DOHH2 (cell line): ENCODE data around the gene MAPK7.

ENCODE experiments used
- H3F3A ChIP-seq: fragments of 200-600 bp; sonication (generic), shearing (Covaris generic); 2 replicates; pipeline ENCODE4 v1.6.0; 2016; ENCODE audit warnings: antibody characterized with exemption, mild to moderate bottlenecking; ENCODE audit not compliant: control insufficient read depth, insufficient read depth
- H3K27ac ChIP-seq: fragments of 200-600 bp; sonication (generic); 2 replicates; pipeline ENCODE4 v1.5.1; 2014; ENCODE audit warnings: low read depth, mild to moderate bottlenecking, low read length, moderate library complexity
- H3K27me3 ChIP-seq: fragments of 200-600 bp; sonication (generic); 2 replicates; pipeline ENCODE4 v1.6.1; 2014; ENCODE audit warnings: mild to moderate bottlenecking, low read length, mixed read lengths; ENCODE audit not compliant: control insufficient read depth
- H3K36me3 ChIP-seq: fragments of 200-600 bp; sonication (generic); 2 replicates; pipeline ENCODE4 v1.6.1; 2014; ENCODE audit warnings: mild to moderate bottlenecking, low read length, moderate library complexity, mixed read lengths; ENCODE audit not compliant: control insufficient read depth
- H3K4me1 ChIP-seq: fragments of 200-600 bp; sonication (generic); 2 replicates; pipeline ENCODE4 v1.6.1; 2014; ENCODE audit warnings: mild to moderate bottlenecking, low read length, mixed read lengths; ENCODE audit not compliant: control insufficient read depth
- H3K4me2 ChIP-seq: fragments of 200-600 bp; sonication (generic); 2 replicates; pipeline ENCODE4 v1.6.0; 2014; ENCODE audit warnings: mild to moderate bottlenecking, low read length, moderate library complexity
- H3K4me3 ChIP-seq: fragments of 200-600 bp; sonication (generic); 2 replicates; pipeline ENCODE4 v1.5.1; 2014; ENCODE audit warnings: mild to moderate bottlenecking, low read length, mixed read lengths
- H3K79me2 ChIP-seq: fragments of 200-600 bp; sonication (generic); 2 replicates; pipeline ENCODE4 v1.6.1; 2014; ENCODE audit warnings: mild to moderate bottlenecking, low read length, mixed read lengths; ENCODE audit not compliant: control insufficient read depth
- H3K9me2 ChIP-seq: fragments of 200-600 bp; sonication (generic); replicated peaks from 2 replicates; pipeline ENCODE4 v1.6.1; 2014; ENCODE audit warnings: mild to moderate bottlenecking, low read length, mixed read lengths; ENCODE audit not compliant: control insufficient read depth
- H3K9me3 ChIP-seq: fragments of 200-600 bp; sonication (generic); 2 replicates; pipeline ENCODE4 v1.6.1; 2014; ENCODE audit warnings: antibody characterized with exemption, low read length, mixed read lengths; ENCODE audit not compliant: control insufficient read depth, insufficient read depth
- H4K20me1 ChIP-seq: fragments of 200-600 bp; sonication (generic); 2 replicates; pipeline ENCODE4 v1.6.0; 2014; ENCODE audit warnings: low read depth, mild to moderate bottlenecking, antibody characterized with exemption, low read length, moderate library complexity; ENCODE audit not compliant: control insufficient read depth, insufficient read depth
- EZH2phosphoT487 ChIP-seq: fragments of 200-600 bp; sonication (generic); IDR thresholded peaks from 2 replicates; pipeline ENCODE4 v1.6.1; 2017; ENCODE audit warnings: borderline replicate concordance, mild to moderate bottlenecking, antibody characterized with exemption, low read length, moderate library complexity, mixed read lengths
- TF ChIP-seq, protein P1 (sequence below): fragments of 200-600 bp; sonication (generic); IDR thresholded peaks from one replicate; pipeline ENCODE4 v1.5.1; 2014; ENCODE audit warnings: antibody characterized with exemption, mild to moderate bottlenecking, low read depth, low read length; ENCODE audit not compliant: poor library complexity, severe bottlenecking

MAPK7 gene

DNA sequence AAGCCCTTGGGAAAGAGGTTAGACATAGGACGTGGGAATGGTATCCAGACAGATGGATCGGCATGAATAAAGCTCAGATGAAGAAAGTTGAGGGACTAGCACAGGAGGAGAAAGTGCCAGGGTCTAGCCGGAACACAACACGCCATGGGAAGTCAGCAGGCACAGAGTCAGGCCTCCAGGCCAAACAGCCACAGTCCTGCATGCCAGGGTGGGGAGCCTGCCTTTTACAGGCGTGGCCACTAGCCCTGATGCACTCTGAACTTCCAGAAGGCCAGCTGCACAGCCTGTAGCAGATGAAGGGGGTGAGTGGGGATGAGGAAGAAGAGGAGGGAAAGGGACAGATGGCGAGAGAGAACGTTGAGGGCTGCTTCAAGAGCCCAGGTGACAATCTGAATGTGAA is 20.9 kb upstream of the MAPK7 start:
- H3K4me2 ChIP-seq, result no peak overlapping the region
- H3K79me2 ChIP-seq, result no peaks in the 10 kb centered on the region
- no peaks in the 10 kb centered on the region for H3K36me3 ChIP-seq
- H3K9me2 ChIP-seq, result no peaks in the 10 kb centered on the region
- peaks cover 8% of the 10 kb centered on the region for H3K4me1 ChIP-seq
- no peak for TF ChIP-seq EZH2phosphoT487
- TF ChIP-seq, protein P1, sequence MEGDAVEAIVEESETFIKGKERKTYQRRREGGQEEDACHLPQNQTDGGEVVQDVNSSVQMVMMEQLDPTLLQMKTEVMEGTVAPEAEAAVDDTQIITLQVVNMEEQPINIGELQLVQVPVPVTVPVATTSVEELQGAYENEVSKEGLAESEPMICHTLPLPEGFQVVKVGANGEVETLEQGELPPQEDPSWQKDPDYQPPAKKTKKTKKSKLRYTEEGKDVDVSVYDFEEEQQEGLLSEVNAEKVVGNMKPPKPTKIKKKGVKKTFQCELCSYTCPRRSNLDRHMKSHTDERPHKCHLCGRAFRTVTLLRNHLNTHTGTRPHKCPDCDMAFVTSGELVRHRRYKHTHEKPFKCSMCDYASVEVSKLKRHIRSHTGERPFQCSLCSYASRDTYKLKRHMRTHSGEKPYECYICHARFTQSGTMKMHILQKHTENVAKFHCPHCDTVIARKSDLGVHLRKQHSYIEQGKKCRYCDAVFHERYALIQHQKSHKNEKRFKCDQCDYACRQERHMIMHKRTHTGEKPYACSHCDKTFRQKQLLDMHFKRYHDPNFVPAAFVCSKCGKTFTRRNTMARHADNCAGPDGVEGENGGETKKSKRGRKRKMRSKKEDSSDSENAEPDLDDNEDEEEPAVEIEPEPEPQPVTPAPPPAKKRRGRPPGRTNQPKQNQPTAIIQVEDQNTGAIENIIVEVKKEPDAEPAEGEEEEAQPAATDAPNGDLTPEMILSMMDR, result no peak
- no peaks in the 10 kb centered on the region for H3K27me3 ChIP-seq
- no peaks in the 10 kb centered on the region for H3K9me3 ChIP-seq
- H4K20me1 ChIP-seq, result no peaks in the 10 kb centered on the region
- H3K4me3 ChIP-seq, result no peak overlapping the region
- H3K27ac ChIP-seq, result no peak overlapping the region
- no peaks in the 10 kb centered on the region for H3F3A ChIP-seq

DNA sequence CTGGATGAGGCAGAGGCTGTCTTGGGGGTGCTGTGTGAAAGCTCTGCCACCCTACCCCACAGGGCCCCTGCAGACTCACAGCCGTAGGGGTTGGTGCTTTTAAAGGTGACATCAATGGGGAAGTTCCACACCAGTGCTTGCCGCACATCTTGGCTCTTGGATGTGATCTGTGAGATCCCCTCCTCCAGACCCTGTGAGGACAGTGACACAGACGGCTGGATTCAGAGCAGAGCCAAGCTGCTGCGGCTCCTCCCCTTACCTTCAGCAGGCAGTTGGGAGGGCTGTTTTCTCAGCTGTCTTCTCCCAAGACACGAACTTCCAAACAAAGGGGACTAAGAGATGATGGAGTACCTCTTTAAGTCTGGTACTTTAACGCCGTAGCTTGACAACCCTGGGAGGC is 20.5 kb upstream of the MAPK7 start:
- no peaks in the 10 kb centered on the region for H3F3A ChIP-seq
- H3K9me2 ChIP-seq, result no peaks in the 10 kb centered on the region
- no peak for TF ChIP-seq EZH2phosphoT487
- TF ChIP-seq, protein P1, result no peak

DNA sequence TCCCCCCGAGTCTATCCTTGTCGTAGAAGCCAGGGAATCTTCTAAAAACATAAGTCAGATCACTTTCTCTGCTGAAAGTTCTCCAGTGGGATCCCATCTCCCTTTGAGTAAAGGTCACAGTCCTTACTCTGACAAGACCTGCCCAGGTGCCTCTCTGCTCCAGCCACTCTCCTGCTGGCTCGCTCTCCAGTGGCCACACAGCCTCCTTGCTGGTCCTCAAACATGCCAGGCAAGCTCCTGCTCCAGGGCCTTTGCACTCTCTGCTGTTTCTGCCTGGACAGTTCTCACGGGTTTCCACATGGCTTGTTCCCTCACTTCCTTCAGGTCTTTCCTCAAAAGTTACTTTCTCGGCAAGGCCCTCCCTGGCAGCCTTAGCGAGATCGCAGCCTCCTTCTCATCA is 19.1 kb upstream of the MAPK7 start:
- Histone ChIP-seq H3K9me2 (no peaks in the 10 kb centered on the region), H3F3A (no peaks in the 10 kb centered on the region), H3K27ac (no peak overlapping the region), H3K4me1 (peaks cover 13% of the 10 kb centered on the region), H3K36me3 (no peaks in the 10 kb centered on the region), H4K20me1 (no peaks in the 10 kb centered on the region), H3K79me2 (no peaks in the 10 kb centered on the region), H3K4me3 (no peak overlapping the region), H3K4me2 (no peak overlapping the region), H3K27me3 (peaks cover 9% of the 10 kb centered on the region), H3K9me3 (no peaks in the 10 kb centered on the region)
- no peak for TF ChIP-seq EZH2phosphoT487
- TF ChIP-seq, protein P1, result no peak

More for the DNA sequence above, 20.5 kb upstream of the MAPK7 start:
- no peak overlapping the region for H3K4me2 ChIP-seq
- H3K4me3 ChIP-seq, result no peak overlapping the region
- no peaks in the 10 kb centered on the region for H3K36me3 ChIP-seq
- H4K20me1 ChIP-seq, result no peaks in the 10 kb centered on the region
- H3K9me3 ChIP-seq, result no peaks in the 10 kb centered on the region
- no peaks in the 10 kb centered on the region for H3K27me3 ChIP-seq
- no peak overlapping the region for H3K27ac ChIP-seq
- H3K4me1 ChIP-seq, result peaks cover 8% of the 10 kb centered on the region
- no peaks in the 10 kb centered on the region for H3K79me2 ChIP-seq

DNA sequence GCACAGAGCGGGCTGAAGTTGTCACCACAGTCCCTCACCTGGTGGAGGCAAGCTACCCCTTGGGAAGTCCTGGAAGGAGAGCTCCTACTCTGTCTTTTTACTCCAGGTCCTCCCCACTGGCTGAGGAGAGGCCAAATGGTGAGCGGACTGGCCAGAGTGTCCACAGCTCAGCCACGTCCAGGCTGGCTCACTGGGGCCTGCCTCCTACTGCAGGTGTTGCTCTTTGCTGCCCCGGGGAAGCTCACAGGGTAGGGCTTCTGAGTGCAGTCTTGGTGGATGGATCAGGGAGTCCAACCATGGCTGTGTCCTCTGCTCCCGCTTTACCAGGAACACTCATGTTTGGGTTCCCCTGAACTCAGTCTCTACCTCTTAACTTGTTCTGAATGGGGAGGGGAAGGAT is 18.4 kb upstream of the MAPK7 start:
- Histone ChIP-seq H4K20me1 (no peaks in the 10 kb centered on the region), H3K4me2 (no peak overlapping the region), H3K4me1 (peaks cover 13% of the 10 kb centered on the region), H3K4me3 (no peak overlapping the region), H3K79me2 (no peaks in the 10 kb centered on the region), H3K9me3 (no peaks in the 10 kb centered on the region), H3K27me3 (peaks cover 12% of the 10 kb centered on the region), H3K27ac (no peak overlapping the region), H3K36me3 (no peaks in the 10 kb centered on the region), H3K9me2 (no peaks in the 10 kb centered on the region), H3F3A (no peaks in the 10 kb centered on the region)
- no peak for TF ChIP-seq EZH2phosphoT487
- TF ChIP-seq, protein P1, result no peak
